HL-60 (cell line): ENCODE data around the gene VTI1A.

Experiments used
- DNase-seq, 2 experiments: peaks; one replicate each; pipeline ENCODE4 v3.0.0-alpha.2; 2010 to 2020; ENCODE audit warnings: low read depth in 1 of 2, low spot score in 1 of 2
- H3K27ac ChIP-seq: fragments of 250-450 bp; sonication (Bioruptor Pico); replicated peaks from 2 replicates; pipeline ENCODE4 v1.5.1; 2020; ENCODE audit warnings: mild to moderate bottlenecking, moderate library complexity
- H3K27me3 ChIP-seq: fragments of 250-450 bp; sonication (Bioruptor Pico); 2 replicates; pipeline ENCODE4 v1.5.1; 2021; ENCODE audit warnings: mild to moderate bottlenecking, moderate library complexity; ENCODE audit not compliant: insufficient read depth, poor library complexity, severe bottlenecking
- H3K4me3 ChIP-seq: replicated peaks from 2 replicates; pipeline ENCODE4 v1.5.1; 2011; ENCODE audit warnings: mild to moderate bottlenecking, control low read depth, low read length; ENCODE audit not compliant: insufficient read depth
- GABPA ChIP-seq: IDR thresholded peaks from 2 replicates; pipeline ENCODE4 v1.6.1; 2012; ENCODE audit warnings: low read depth
- POLR2AphosphoS5 ChIP-seq: IDR thresholded peaks from 2 replicates; pipeline ENCODE4 v1.6.1; 2012; ENCODE audit warnings: low read depth
- SPI1 ChIP-seq: IDR thresholded peaks from 2 replicates; pipeline ENCODE4 v1.6.1; 2012; ENCODE audit warnings: low read depth, mild to moderate bottlenecking, borderline replicate concordance
- TF ChIP-seq, protein P1 (sequence below): IDR thresholded peaks from 2 replicates; pipeline ENCODE4 v1.6.1; 2012; ENCODE audit warnings: low read depth; ENCODE audit not compliant: insufficient replicate concordance
- TF ChIP-seq, protein P2 (sequence below): IDR thresholded peaks from one replicate; pipeline ENCODE4 v1.5.1; 2011; ENCODE audit warnings: low read length, control low read depth, inconsistent platforms; ENCODE audit not compliant: insufficient read depth

Gene VTI1A

DNA sequence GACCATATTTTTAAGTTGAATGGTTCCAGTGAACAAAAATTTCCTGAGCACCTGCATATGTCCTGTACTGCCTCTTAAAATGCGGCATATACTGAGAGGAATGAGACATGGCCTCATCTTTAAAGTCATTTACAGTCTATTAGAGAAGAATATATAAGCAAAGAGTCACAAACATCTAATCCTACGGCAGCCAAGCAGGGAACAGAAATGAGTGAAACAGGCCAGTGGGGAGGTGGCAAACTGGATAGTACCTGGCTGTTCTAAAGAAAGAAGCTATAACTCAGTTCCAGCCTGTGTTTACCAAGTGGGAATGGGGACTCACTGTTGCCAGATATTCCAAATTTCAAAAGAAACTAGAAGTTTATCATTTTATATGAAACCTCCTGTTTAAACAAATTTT is 211.4 kb downstream of the VTI1A start:
- Histone ChIP-seq H3K27ac (no peak overlapping the region), H3K27me3 (no peaks in the 10 kb centered on the region), H3K4me3 (no peak overlapping the region)
- no peak for DNase-seq
- TF ChIP-seq POLR2AphosphoS5: no peak
- TF ChIP-seq SPI1: no peak
- TF ChIP-seq, protein P1, sequence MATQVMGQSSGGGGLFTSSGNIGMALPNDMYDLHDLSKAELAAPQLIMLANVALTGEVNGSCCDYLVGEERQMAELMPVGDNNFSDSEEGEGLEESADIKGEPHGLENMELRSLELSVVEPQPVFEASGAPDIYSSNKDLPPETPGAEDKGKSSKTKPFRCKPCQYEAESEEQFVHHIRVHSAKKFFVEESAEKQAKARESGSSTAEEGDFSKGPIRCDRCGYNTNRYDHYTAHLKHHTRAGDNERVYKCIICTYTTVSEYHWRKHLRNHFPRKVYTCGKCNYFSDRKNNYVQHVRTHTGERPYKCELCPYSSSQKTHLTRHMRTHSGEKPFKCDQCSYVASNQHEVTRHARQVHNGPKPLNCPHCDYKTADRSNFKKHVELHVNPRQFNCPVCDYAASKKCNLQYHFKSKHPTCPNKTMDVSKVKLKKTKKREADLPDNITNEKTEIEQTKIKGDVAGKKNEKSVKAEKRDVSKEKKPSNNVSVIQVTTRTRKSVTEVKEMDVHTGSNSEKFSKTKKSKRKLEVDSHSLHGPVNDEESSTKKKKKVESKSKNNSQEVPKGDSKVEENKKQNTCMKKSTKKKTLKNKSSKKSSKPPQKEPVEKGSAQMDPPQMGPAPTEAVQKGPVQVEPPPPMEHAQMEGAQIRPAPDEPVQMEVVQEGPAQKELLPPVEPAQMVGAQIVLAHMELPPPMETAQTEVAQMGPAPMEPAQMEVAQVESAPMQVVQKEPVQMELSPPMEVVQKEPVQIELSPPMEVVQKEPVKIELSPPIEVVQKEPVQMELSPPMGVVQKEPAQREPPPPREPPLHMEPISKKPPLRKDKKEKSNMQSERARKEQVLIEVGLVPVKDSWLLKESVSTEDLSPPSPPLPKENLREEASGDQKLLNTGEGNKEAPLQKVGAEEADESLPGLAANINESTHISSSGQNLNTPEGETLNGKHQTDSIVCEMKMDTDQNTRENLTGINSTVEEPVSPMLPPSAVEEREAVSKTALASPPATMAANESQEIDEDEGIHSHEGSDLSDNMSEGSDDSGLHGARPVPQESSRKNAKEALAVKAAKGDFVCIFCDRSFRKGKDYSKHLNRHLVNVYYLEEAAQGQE: no peak
- TF ChIP-seq, protein P2, sequence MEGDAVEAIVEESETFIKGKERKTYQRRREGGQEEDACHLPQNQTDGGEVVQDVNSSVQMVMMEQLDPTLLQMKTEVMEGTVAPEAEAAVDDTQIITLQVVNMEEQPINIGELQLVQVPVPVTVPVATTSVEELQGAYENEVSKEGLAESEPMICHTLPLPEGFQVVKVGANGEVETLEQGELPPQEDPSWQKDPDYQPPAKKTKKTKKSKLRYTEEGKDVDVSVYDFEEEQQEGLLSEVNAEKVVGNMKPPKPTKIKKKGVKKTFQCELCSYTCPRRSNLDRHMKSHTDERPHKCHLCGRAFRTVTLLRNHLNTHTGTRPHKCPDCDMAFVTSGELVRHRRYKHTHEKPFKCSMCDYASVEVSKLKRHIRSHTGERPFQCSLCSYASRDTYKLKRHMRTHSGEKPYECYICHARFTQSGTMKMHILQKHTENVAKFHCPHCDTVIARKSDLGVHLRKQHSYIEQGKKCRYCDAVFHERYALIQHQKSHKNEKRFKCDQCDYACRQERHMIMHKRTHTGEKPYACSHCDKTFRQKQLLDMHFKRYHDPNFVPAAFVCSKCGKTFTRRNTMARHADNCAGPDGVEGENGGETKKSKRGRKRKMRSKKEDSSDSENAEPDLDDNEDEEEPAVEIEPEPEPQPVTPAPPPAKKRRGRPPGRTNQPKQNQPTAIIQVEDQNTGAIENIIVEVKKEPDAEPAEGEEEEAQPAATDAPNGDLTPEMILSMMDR: no peak
- TF ChIP-seq GABPA: no peak

DNA sequence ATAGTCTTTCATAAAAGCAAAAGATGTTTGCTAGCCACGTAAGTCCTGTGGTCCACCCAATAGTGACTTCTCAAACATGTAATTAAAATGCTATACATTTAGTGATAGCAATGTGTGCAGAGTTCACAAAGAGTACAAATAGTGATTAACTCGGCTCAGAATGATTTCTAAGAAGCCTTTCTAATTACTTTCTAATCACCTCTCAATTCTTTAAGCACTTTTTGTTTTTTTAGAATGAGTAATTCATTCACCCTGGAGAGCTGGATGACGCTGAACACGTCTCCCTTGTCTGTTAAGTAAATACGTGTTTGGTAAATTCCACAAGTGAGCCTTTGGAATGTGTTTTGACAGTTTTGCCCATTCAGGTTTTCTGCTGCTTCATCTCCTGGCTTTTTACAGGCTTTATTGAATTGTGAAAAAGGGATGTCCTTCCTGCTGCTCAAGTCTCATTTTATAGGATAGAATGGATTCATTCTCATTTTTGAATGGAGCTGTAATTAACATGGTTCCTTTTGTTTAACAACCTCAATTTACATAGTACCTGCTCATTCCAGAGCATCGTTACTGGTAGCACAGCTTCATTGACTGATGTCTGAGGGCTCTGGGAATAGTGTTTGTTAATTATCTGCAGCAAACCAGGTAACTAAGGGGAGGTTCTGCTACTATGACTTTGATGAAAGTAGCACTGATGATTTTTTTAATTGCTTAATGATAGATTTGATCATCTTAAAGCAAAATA is 212.1 kb downstream of the VTI1A start:
- no peak overlapping the region for H3K27ac ChIP-seq
- TF ChIP-seq SPI1 (no peak), POLR2AphosphoS5 (no peak)
- TF ChIP-seq, protein P1: no peak
- TF ChIP-seq, protein P2: no peak
- DNase-seq: no peak

DNA sequence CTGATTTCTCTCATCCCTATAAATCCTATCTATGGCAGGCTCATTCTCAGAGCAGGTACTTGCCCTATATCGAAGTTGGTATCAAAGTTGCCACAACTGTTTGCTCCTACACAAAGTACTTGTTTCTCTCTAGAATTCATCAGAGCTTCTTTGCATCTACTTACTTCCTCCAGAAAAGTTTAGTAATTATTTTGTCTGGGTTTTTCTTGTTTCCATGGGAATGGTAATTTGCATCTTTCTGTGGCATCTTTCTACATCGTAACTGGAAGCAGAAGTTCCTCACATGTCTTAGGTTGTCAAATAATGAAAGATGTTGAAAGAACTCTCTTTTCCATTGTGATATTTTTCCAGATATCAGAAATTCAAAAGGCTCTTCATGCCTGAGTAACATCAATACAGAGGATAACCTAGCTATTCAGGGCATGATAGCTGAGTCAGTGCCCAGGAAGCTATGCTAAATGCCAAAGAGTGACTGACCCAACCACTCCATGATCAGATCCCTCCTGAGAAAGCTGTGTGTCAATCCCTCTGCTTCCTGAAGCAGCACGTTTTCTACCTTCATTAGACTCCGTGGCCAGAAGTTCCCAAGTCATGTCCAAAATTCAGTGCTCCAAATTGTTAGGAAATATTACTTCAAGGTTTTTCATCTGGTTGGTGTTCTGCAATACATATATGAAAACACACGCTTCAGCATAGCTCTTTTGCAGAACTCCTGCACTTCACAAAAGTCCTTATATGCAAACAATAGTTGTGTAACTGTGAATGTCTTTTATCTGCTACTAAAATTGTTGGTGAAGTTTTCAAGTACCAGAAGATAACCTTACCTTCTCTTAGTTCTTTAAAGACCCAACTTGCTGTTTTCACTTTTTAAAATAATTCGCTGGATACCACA is 216.5 kb downstream of the VTI1A start:
- Histone ChIP-seq H3K27me3 (no peaks in the 10 kb centered on the region), H3K4me3 (no peak overlapping the region), H3K27ac (no peak overlapping the region)
- DNase-seq: no peak
- TF ChIP-seq, protein P2: no peak
- TF ChIP-seq SPI1: no peak

More for the DNA sequence above, 212.1 kb downstream of the VTI1A start:
- Histone ChIP-seq H3K27me3 (no peaks in the 10 kb centered on the region), H3K4me3 (no peak overlapping the region)
